SK-MEL-5 (cell line): ENCODE data around the gene PCBP2. TPM values are rescaled to one million over a fixed set of nuclear protein-coding genes. Genes with fewer than 3 reads are reported as not detected.
"Not testable (repeated sequence)": the region's sequence is repeated elsewhere in the genome, so short reads cannot be mapped to it uniquely, and the experiment has no call there.

Source experiments
- DNase-seq: peaks from one replicate; pipeline ENCODE4 v3.0.0-alpha.2; 2016; ENCODE audit warnings: low read depth, low spot score
- in situ Hi-C: cut with HindIII; loops from 2 replicates; pipeline ENCODE4 v1.10.0; 2016; ENCODE audit warnings: low sequenced_read_pairs, high pct_unique_total_duplicates, low pct_unique_long_range_greater_than_20kb
- polyA plus RNA-seq, 2 experiments: library from polyadenylated mRNA; depleted of rRNA; stranded (reverse); fragments of >200 nt; gene quantifications; 2 replicates each; pipeline ENCODE4 v1.2.3, GENCODE V29; 2015
- total RNA-seq: library from RNA; depleted of rRNA; stranded (reverse); fragments of >200 nt; shearing (Covaris generic); gene quantifications from 2 replicates; pipeline ENCODE4 v1.2.3, GENCODE V29; 2014; rRNA removed

Gene PCBP2
- total RNA-seq: 165 and 176 TPM in 2 replicates
- 438 and 606 TPM in 2 replicates for polyA plus RNA-seq (2015; cell fraction: cytosol; rRNA removed)
- polyA plus RNA-seq (2015; cell fraction: nucleus; rRNA removed): 945 and 1,122 TPM in 2 replicates

DNA sequence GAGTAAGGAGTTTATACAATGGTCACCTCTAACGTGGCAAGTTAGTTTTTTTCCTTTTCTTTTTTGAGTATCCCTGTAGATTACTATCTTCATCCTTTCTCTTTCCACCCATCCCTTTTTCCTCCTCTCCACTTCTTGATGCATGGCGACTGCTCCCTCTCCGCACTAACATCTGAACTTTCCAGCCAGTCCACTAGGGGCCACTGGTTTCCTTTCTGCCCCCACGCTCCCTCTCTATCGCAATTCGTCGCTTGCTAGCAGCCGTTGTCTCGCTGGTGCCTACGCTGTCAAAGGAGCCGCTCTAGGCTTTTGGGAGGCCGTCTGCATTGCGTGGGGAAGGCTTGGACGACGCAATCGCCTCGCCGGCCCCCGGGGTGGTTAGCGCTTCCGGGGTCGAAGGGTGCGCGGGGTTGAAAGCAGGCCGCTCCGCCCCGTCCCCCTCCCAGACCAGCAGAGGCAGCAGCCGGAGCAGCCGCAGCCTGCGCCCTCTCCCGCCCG is at the start of gene PCBP2:
Gene PCBP2 (plus strand): TSS at position 442 of the 498 bp plus-strand sequence. CDS start 2,699 bp downstream, outside the sequence.
- in situ Hi-C loops: no loop called here
- peak; percentile 100 for DNase-seq

DNA sequence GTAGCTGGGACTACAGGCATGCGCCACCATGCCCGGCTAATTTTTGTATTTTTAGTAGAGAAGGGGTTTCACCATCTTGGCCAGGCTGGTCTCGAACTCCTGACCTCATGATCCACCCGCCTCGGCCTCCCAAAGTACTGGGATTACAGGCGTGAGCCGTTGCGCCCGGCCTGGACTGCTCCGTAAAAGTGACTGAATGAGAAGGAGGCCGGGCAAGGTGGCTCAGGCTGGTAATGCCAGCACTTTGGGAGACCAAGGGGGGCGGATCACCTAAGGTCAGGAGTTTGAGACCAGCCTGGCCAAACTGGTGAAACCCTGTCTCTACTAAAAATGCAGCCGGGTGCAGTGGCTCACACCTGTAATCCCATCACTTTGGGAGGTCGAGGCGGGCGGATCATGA is 49.6 kb upstream of the PCBP2 start:
- in situ Hi-C loops, DNase-seq: not testable (repeated sequence)

- DNase-seq: no peak
- in situ Hi-C loops: no loop called here
These were observed 49.0 kb upstream of the PCBP2 start for GRCh38 chr12:53402871-53403270.

DNA sequence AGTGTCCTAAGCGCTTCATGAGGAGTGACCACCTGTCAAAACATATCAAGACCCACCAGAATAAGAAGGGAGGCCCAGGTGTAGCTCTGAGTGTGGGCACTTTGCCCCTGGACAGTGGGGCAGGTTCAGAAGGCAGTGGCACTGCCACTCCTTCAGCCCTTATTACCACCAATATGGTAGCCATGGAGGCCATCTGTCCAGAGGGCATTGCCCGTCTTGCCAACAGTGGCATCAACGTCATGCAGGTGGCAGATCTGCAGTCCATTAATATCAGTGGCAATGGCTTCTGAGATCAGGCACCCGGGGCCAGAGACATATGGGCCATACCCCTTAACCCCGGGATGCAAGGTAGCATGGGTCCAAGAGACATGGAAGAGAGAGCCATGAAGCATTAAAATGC is 41.0 kb upstream of the PCBP2 start:
- DNase-seq: no peak
- in situ Hi-C loops: no loop called here

DNA sequence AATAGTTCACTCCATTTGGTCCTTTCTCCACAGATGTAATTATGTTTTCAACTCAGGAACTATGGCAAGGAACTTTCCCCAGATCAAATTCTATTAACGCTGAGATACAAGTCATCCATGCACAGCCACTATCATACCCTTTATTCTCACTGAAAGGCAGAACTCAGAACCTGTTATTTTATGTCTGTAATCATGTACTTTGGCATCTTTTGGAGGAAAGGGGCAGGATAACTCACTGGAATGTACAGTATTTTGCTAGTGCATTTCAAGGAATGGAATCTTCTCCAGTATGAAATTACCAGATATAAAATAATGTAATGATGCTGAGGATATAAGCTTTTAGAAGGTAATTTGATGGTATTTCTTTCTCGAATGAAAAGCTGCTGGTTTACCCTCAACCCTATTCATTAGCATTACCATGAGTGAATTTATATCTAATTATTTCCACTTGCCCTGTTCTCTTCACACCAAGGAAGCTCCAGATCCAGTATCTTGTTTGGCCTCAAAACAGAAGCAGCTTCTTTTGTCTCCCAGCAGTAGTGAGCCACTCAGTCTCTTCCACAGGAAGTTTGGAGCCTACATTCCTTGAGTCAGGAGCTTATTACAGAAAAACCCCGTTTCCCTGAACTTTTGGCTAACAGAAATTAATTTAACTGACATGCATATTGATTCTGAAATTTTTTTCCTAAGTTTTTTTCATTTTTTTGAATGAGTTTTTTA is 38.3 kb upstream of the PCBP2 start:
- in situ Hi-C loops: no loop called here
- no peak for DNase-seq

DNA sequence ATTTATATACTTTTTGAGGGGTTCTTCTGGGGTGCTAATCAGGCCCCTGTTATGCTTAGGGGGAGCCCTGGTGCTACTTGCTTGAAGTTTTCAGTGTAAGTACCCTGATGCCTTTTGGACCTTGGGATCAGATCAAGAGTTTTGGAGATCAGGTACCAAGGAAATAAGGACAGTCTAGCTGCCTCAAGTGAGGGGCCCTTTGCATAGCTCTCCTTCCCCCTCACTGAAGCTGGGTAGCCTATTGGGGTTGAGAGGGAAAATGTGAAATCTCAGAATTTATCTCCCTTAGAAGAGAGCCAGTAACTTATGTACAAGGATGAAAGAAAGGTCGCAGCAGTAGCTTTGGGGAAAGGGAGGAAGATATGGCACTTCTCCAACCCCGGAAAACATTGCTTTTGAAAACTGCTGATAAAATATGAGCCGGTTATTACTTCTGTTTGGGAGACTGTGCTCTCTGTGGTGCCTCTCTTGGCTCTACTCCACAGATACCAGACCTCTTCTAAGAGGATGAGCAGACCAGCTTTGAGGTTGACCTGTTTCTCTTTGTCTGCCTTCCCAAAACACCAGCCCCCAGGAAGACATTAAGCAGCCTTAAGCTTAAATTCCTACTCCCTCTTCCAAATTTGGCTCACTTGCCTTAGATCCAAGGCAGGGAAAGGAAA is 37.0 kb upstream of the PCBP2 start:
- in situ Hi-C loops: no loop called here
- DNase-seq: no peak

DNA sequence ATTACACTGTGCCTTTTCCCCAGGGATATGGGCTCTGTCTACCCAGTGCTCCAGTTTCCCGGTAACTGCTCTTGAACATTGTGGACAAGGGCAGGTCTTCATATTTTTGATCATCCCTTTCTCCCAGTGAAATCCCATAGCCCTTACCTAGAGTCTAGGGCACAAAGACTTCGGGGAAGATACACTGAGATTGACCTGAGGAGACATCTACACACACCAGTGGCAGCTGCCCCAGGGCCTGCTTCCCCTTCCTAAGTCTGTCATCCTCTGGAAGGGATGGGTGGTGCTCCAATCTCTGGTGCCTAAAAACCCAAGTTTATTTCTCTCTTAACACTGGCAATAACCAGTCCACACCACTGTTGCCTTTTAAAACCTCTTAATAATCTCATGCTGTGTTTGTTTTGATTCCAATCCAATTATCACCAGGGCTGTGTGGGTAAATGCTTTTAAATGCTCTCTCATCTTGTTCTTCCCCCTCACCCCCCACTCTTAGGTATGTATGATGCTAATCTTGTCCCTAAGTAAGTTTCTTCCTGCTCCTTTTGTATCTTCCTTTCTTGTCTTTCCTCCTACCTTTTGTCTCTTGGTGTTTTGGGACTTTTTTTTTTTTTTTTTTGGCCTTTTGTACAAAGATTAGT is 36.0 kb upstream of the PCBP2 start:
- in situ Hi-C loops, DNase-seq: not testable (repeated sequence)

DNA sequence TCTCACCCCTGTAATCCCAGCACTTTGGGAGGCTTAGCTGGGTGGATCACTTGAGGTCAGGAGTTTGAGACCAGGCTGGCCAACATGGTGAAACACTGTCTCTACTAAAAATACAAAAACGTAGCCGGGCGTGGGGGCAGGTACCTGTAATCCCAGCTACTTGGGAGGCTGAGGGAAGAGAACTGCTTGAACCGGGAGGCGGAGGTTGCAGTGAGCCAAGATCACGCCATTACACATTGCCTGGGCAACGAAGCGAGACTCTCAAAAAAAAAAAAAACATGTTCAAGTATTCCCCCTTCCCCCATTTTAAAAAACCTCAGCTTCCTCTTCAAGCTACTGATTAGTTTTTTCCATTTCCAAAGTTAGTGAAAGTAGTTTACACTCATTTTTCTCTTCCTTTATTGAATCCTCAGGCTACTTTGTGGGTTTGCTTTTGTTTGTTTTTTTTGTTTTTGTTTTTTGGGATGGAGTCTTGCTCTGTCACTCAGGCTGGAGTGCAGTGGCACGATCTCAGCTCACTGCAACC is 34.5 kb upstream of the PCBP2 start:
- DNase-seq, in situ Hi-C loops: not testable (repeated sequence)

DNA sequence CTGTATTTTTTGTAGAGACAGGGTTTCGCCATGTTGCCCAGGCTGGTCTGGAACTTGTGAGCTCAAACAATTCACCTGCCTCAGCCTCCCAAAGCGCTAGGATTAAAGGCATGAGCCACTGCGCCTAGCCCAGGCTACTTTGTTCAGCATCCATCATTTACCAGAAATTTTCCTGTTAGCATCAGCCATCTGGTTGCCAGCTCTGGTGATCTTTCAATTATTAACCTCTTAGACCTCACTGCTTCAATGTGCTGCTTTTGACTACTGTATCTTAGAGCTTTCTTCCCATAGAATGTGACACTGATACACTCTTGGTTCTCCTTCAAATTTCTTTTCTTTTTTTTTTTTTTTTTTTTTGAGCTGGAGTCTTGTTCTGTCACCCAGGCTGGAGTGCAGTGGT is 33.7 kb upstream of the PCBP2 start:
- no peak for DNase-seq
- in situ Hi-C loops: no loop called here

DNA sequence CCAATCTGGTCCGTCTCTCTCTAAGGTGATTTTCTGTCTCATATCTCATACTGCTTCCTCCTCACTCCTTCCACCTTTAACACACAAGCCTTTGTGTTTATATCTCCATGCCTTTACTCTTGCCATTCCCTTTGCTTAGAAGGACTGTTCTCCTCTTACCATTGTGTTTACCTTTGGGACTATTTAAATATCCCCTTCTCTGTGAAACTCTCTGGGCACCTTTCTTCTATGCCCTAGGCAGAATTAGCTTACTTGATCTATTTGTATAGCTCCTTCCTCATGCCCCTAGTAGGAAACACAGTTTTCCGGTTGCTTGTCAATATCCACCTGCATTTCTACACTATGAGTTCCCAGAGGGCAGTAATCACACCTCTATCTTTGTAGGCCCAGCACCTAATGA is 32.1 kb upstream of the PCBP2 start:
- in situ Hi-C loops: no loop called here
- DNase-seq: no peak

DNA sequence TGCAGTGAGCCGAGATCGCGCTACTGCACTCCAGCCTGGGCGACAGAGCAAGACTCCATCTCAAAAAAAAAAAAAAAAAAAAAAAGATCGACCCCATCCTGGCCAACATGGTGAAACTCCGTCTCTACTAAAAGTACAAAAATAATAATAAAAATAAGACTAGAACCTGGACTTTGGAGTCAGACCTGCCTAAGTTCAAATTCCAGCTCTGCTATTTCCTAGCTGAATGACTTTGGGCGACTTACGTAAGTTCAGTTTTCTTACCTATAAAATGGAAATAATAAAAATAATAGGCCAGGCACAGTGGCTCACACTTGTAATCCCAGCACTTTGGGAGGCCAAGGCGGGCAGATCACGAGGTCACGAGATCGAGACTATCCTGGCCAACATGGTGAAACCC is 29.7 kb upstream of the PCBP2 start:
- in situ Hi-C loops, DNase-seq: not testable (repeated sequence)

DNA sequence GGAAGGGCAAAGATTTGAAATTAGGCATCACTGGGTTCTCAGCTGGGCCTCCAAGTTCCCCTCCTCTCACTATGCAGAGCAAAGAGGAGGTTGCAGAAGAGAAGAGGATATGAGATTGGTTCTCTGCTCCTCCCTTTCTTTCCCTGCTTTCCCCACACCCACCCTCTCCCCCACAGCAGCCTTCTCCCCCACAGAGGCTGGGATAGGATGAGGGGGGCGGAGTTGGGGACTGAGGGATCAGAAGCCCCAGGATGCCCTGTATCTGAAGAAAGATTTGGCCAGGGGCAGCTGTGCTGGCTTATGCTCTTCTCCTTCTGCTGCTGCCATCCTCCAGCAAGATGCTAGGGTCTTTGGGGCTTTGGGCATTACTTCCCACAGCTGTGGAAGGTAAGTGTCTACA is 28.3 kb upstream of the PCBP2 start, which contains the start of gene AMHR2:
Gene AMHR2 (plus strand): TSS at position 259 of the 400 bp plus-strand sequence. CDS start 80 bp downstream, at position 339.
- no peak for DNase-seq
- in situ Hi-C loops: no loop called here

DNA sequence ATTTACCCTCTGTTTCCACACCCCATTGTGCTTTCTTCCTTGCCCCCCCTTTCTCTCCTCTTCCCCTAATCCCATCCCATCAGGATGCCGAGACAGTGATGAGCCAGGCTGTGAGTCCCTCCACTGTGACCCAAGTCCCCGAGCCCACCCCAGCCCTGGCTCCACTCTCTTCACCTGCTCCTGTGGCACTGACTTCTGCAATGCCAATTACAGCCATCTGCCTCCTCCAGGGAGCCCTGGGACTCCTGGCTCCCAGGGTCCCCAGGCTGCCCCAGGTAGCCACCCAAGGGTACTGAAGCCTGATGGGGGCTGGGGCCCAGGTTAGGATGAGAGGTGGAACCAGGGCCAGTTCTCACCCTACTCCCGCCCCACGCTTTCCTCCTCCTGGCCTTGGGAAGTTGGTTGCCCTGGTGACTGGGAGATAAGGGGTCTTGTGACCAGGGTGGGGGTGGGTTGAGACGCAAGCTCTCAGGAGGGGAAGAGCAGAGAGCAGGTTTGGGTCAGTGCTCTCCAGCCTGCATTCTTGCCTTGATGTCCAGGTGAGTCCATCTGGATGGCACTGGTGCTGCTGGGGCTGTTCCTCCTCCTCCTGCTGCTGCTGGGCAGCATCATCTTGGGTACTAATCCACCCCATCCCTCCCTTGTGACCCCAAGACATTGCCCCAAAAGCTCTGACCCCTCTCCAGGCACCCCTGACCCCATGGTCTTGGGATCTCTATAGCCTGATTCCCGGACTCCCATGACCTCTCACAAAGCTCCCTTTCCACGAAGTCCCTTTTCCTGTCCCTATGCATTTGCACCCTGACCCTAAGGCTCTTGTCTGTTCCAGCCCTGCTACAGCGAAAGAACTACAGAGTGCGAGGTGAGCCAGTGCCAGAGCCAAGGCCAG is 27.0 kb upstream of the PCBP2 start:
- no peak for DNase-seq
- in situ Hi-C loops: no loop called here

- DNase-seq: no peak
- in situ Hi-C loops: no loop called here
These were observed 26.3 kb upstream of the PCBP2 start for GRCh38 chr12:53425515-53426150.

- in situ Hi-C loops: no loop called here
- no peak for DNase-seq
These were observed 23.9 kb upstream of the PCBP2 start for GRCh38 chr12:53427905-53428594.

GRCh38 chr12:53428741-53429140 is 23.2 kb upstream of the PCBP2 start:
- DNase-seq: no peak
- in situ Hi-C loops: no loop called here
